GM19467 (cell line): ENCODE data around the gene HPS4.

Source experiments
- ATAC-seq: cut with Tn5 transposase; IDR thresholded peaks from one replicate; pipeline ENCODE4 v1.9.1; 2021; ENCODE audit warnings: mild to moderate bottlenecking, moderate library complexity; ENCODE audit not compliant: unreplicated experiment

Gene HPS4

DNA sequence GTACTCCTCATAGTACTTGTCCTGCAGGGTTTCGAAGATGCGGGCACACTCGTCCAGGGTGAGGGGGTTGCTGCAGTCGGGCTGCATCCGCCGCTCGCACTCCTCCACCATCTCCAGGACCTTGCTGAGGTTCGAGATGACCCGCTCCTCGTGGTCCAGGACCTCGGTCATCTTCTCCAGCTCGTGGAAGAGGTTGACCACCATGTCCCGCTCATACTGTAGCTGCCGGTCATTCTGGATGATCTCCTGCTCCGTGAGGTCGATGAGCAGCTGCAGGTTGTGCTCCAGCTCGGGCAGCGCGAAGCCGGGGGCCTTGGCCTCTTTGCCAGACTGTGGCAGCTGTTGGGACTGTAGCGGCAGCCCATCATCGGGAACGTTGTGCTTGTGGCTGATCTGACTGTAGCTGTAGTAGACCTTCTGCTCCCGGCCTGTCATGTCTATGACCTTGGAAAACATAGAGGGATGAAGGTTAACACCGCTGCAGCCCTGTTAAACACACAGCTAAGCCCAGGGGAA is 15.7 kb upstream of the HPS4 start:
- ATAC-seq, result no peak

DNA sequence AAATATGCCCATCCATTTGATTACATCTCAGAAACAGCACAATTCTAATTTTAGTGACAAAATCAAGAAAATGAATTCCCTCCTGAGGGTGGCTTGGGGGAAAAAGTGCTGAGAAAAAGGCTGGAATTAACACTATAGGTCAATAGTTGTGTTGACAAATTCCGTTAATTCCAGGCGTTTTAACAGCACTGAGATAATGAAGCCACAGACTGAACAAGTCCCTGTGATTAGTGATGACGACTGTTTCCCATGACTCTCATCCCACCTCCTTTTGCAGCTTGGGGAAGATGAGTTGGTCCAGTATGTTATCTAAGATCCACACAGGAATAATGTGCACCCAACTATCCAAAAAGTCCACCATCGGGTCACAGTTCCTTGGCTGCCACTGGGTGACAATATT is 12.9 kb upstream of the HPS4 start:
- no peak for ATAC-seq

DNA sequence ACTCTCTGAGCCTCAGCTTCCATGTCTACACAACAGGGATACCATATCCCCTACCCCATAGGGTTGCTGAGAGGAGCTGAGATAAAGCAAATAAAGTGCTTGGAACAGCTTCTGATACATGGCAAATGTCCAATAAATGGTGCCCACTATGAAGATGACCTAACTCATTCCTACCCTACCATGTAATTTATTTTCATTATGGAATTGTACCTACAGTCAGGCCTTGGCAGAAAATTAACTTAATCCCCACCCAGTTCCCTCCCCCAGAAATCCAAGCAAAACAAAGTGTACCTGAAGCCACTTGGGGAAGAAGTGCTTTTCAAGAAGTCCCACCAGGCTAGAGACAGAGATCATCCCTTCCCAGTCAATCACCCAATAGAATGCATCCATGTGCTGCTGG is 10.9 kb upstream of the HPS4 start:
- no peak for ATAC-seq

DNA sequence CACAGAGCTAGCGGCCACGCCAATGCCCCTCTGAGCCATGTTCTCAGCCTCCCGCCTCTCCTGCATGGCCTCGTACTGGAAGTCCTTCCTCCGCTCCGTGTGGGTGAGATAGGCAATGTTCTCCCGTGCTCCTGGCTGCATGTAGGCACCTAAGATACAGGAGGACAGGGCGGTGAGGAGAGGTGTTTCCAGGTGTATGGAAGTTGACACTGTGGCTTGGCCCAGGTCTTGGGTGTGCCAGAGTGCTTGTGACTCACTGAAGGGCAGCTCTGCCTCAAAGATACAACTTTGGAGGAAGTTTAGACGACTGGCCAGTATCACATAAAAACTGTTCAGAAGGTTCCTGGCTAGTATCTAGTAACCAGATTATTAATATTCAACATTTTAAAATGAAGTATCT is 8.6 kb upstream of the HPS4 start:
- no peak for ATAC-seq

DNA sequence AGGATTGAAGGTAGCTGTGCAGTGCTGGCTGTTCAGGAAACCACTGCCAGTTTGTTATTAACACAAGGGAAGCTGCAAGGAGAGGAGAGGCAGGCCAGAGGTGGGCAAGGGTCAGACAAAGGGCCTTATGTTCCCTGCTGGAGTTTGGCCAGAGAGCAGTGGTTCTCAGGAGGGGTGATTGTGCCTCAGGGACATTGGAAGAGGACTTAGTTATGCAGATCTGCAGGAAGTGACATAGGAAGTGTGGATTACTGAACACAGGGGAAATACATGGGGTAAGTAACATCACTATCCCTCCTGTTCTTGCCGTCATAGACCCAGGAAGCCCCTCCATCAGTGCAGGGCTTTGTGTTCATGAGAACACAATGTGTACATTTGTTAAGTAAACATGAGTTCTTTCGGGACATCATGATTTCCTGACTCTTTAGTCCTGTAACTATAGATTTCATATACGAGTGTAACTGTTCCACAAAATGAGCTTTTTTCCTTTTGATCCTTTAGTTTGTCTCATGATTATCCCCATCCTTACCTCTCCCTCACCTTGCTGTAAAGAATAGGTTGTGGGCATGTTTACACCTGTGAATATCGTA is 6.0 kb upstream of the HPS4 start:
- ATAC-seq, result no peak

DNA sequence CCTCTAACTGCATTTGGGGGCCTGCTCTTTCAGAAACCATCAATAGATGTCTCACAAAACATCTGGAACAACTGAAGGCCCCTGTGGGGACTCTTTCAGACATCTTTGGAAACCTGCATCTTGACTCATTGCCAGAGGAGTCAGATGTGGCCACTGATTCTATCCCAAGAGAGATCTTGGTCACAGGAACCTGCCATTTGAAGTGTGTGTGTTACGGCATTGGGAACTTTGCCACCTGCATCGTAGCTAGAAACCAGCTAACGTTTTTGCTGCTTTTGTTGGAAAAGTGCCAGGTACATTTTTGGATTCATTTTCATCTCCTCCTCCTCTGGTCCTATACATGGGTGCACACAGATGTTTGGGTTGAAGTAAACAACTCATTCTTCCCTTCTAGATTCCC is 4.4 kb upstream of the HPS4 start:
- ATAC-seq, result no peak

DNA sequence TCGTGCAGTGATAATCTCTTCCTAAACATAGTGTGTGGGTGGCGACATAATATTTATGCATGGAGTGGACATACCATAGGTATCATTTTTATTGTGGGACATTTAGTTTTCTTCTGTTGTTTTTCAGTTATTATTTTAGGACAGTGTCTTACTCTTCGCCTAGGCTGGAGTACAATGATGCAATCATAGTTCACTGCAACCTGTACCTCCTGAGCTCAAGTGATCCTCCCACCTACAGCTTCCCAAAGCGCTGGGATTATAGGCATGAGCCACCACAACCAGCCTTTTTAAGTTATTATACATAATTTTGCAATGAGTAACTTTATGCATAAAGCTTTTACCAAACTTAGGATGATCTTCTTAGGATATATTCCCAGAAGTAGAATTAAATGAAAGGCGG is 2.8 kb upstream of the HPS4 start:
- ATAC-seq, result no peak

DNA sequence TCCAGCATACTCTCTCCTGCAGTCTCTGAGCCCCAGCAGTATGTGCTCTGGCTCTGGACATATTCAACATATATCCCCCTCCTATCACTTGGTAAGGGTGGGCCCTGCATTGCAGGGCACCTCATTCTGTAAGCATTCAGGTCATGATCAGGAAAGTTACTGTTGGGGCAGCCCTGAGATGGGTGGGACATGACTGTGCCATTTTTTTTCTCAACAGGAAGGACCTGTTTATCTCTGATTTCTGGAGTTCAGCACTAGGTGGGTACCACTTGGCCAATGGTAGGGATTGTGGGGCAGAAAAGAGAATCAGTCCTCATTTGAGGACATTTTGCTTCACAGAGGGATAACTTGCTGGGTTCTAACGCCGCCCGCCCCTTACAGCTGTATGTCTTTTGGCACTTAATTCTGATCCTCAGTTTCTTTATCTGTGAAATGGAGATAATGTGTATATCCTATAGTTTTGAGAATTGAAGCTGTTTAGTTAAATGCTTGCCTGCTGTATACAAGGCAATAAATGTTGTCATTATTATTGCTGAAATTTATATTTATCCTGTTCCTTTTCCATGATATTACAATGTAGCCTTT is 2.3 kb upstream of the HPS4 start:
- ATAC-seq, result no peak

DNA sequence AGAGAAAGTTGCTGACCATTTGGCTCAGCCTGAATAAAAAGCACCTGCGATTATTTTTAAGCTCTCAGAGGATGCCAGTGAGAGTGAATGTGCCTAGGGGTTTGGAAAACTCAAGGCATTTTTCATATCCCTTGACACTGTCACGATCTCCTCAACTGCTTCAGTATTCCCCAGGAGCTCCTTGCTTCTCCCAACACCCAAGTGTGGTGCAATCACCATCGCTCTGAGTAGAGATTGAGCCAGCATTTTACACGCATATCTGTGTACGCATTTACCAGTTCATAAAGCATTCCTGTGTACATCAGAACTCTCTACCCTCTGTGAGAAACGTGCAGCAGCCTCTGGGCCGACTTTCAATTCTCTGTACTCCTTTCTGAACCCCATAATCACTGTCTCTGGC is 1.4 kb upstream of the HPS4 start:
- ATAC-seq, result no peak

DNA sequence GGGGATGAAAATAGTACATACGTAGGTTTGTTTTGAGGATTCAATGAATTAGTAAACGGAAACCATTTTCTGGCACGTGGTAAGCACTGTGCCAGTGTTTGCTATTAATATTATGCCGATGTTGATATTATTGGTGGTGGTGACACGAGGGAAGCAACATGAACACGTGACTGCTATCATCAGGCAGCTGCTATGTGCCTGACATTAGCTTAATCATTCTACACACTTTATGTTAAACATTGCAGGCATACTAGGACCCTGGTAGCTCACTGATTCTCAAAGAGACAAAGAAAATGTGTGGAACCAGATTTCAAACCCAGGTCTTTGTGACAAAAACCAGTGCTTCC is 750 bp upstream of the HPS4 start:
- ATAC-seq, result no peak

DNA sequence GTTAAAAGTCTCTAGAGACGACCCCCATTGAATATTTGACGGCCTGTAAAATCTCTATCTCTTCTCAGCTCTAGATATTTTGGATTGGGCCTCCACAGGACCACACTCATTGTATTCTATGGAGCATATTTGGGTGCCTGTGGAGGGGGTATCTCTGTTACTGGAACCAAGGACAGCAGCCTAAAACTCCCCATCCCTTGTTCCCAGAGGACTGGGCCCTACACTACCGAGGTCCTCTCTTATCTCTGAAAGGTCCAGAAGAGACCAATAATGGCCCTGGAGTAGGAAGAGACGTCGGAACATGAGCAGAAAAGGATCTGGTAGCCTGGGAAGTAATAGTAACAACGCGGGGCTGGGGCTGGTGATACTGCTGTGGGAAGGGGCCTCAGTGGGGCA is 542 bp downstream of the HPS4 start:
- no peak for ATAC-seq

DNA sequence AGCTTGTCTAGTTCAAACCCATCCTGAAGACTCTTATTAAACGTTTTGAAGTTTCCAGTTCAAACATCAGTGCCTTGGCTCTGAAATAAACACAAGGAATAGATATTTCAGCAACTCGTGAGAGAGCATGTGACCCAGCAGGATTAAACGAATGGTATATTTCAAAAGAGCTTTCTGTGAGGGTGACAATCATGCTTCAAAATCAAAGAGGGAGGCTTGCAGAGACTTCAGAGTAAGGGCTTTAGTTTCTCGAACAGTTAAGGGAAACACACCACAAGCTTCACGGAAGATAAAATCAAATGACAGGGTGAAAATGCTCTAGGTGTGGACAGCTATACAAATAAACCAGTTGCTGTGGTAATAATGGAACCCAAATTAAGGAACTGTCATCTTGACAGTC is 1.4 kb downstream of the HPS4 start:
- ATAC-seq, result no peak

DNA sequence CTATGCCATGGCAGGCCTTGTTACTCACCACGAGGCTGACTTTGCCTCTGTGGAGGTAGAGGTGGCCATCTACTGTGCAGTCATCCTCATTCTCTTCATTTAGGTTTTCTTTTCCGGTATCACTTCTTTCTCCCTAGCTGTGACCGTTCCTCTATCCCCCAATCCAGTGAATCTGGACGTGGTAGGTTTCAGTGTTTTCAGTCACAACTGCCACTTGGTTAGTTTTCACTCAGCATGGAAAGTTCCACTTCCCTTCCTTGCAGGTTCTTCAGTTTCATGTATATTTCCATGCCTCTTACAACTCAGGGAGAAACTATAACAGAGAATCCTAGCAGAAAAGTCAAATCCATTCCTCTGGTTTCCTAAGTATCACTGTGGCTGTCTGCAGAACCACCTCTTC is 1.9 kb downstream of the HPS4 start:
- ATAC-seq, result no peak

DNA sequence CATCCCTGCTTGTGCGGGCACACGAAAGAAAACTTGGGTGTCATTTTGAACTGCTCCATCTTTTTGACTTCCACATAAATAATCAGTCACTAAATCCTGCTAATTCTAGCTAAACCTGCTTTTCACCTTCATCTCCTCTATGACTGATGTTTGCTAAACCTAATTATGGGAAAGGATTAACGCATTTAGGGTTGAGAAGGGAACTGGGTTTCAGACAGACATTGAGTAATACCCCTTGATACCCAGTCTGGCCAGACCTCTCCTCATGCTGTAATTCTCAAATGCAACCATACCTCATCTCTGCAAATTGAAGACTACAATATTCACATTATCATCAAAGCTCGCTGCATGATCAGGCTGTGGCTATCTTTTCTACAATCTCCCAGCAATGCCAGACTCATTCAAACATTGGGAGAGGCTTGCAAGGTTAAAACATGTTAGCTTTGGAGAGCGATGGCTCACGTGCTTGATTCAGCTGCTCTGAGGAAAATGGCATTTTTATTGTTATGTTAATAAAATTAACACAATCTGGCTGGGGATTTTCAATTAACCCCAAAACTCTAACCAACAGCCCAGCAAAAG is 2.4 kb downstream of the HPS4 start:
- ATAC-seq, result no peak

DNA sequence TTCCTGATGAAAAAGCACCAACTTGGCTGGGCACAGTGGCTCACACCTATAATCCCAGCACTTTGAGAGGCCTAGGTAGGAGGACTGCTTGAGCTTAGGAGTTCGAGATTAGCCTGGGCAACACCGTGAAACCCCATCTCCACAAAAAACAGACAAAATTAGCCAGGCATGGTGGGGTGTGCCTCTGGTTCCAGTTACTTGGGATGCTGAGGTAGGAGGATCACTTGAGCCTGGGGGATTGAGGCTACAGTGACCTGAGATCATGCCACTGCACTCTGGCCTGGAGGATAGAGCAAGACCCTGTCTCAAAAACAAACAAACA is 3.0 kb downstream of the HPS4 start:
- no peak for ATAC-seq

DNA sequence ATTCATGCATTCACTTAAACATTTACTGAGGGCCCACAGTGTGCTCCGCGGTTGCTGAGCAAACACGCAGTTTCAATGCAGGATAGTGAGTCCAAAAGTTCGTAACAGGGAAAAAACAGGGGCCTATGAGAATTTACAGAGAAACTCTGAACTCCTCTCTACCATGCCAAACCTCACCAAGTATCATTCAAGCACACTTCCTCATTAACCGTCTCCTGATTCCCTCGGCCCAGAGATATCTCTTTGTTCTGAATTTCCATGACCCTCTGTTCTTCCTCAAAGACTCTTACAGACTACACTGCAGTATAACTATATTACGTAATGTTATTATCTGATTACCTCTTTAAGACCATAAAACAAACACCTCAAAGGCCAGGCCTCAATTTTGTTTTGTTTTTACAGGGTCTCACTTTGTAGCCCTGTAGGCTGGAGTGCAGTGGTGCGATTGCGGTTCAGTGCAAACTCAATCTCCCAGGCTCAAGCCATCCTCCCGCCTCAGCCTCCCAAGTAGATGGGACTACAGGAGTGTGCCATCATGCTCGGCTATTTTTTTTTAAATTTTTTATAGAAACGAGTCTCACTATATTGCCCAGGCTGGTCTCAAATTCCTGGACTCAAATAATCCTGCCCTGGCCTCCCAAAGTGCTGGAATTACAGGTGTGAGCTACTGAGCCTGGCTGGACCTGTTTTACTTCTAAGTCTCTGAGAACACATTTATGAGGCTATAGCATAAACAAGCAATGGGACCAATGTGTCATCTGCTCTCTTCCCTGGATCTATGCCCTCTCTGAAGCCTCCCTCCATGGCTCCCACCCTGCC is 3.6 kb downstream of the HPS4 start:
- ATAC-seq, result no peak

DNA sequence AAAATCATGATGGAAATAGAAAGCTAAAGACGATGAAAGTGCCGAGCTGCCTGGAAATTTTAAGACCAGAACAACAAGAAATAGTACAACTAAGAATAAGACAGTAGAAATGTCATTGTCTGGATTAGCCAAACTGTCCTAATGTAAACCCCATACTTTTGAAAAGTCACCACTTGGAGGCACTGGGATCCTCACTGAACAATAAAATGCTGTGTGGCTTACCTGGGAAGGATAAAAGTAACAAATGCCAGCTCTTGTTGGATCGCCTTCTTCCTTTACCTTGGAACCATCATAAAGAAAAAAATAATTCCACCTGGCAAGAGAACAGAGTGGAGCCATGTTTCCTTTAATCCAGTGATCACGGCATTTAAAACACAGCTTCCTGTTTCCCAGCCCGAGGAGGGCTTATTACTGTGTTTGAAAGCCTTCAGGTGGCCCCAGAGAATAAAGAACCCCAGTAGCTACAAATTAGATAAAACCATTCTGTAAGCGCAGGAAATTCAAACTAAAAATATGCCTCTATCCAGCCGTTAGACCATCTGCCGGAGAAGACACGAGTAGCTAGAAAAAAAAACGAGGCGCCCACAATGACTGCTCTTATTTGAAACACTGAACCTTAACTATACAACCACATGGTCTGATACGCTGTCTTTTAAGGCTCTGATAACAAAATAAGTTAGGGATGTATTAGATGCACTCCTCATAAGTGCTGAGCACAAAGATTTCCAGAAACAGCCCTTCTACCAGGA is 4.4 kb downstream of the HPS4 start:
- no peak for ATAC-seq

DNA sequence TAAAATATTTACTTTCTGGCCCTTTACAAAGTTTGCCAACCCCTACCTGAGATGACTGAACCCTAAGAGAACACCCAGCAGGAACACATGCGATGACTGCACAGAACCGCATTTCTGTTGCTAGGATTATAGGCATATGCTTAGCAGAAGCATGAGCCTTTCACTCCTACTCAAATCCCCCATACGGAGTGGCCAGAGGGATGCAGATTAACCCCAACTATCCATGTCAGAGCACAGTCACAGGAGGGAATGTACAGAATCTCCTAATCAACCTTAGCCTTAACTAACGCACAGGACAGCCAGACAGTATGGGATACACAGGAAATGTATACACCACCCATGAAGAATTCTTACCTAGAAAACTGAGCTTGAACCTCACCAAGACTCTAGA is 6.2 kb downstream of the HPS4 start:
- no peak for ATAC-seq

DNA sequence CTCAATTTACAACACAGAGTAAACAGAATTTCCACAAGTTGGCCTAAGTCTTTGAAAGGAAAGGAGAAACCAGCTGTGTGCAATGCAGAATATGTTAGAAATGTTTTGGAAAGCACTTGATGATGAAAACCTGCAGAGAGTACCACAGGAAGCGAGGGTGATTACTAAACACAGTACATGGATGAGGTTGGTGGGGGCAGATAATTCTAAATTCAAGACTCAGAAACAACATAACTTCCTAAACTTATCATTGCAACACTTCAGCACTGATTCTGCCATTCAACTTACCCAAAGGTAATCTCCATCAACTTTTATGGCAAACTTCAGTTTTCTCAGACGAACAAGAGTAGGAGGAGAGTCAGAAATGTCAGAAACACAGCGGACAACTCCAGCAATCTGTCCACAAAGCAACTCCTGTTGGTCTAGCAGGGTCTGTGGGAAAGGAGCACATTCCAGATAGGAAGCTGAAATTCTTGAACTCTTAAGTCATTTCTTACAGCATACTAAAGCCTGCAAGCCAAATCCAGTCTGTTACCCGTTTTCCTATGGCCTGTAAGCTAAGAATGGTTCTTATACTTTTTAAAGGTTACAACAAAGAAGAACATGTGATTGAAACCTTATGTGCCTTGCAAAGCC is 6.8 kb downstream of the HPS4 start:
- no peak for ATAC-seq

DNA sequence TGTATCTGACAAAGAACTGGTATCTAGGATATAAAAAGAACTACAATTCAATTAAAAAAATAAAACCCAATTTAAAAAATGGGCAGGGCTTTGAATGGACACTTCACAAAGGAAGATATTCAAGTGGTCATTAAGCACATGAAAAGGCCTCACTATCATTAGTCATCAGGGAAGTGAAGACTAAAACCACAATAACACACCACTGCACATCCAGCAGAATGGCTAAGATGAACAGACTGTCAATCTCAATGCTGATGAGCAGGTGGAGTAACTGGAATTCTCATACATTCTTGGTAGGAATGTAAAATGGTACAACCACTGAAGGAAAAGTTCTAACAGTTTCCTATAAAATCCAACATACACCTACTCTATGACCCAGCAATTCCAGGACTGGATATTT is 8.9 kb downstream of the HPS4 start:
- no peak for ATAC-seq

DNA sequence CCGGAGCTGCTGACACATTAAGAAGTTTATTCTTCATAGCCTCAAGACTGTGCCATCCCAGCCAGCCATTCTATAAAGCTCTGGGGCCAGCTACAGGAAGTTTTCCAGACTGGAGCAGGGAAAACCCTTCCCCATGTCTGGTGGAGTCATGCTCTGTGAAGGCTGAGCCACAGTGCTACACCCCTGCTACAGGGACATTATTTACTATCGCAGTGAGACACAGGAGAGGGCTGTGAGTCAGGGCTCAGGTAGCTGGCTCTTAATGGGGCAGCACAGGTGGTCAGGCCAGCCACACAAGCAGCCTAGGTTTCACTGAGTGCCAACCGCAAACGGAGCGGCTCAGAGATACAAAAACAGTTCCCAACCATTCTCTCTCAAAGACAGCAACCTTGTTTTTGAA is 12.1 kb downstream of the HPS4 start:
- ATAC-seq, result no peak
